Keratinocyte (primary cell): Measurements from ENCODE around the gene MXRA7. TPM values are rescaled to one million over a fixed set of nuclear protein-coding genes. Genes with fewer than 3 reads are reported as not detected.
"Not testable (repeated sequence)": the region's sequence is repeated elsewhere in the genome, so short reads cannot be mapped to it uniquely, and the experiment has no call there.

Experiments used
- DNase-seq: peaks from one replicate; pipeline ENCODE4 v3.0.0-alpha.2; 2011; ENCODE audit warnings: low read depth, missing footprints, low spot score
- FAIRE-seq: peaks from 2 replicates; lab custom pipeline; 2011; peaks lifted over from hg19 to GRCh38; lab: Jason Lieb, UNC
- H2AFZ ChIP-seq: 2 replicates; pipeline ENCODE4 v1.6.0; 2012; ENCODE audit warnings: low read length, control low read depth, inconsistent platforms; ENCODE audit not compliant: control insufficient read depth
- H3K27ac ChIP-seq: 2 replicates; pipeline ENCODE4 v1.5.1; 2011; ENCODE audit warnings: low read length; ENCODE audit not compliant: control insufficient read depth, insufficient read depth
- H3K27me3 ChIP-seq: 3 replicates; pipeline ENCODE4 v1.6.0; 2011; ENCODE audit warnings: low read length; ENCODE audit not compliant: control insufficient read depth, insufficient read depth; ENCODE audit errors: extremely low read depth
- H3K36me3 ChIP-seq, 2 experiments: 2 replicates in 1 of 2; 3 replicates in 1 of 2; pipeline ENCODE4 v1.5.1; 2011; ENCODE audit warnings: low read length in 2 of 2, mild to moderate bottlenecking in 1 of 2; ENCODE audit not compliant: control insufficient read depth in 2 of 2, insufficient read depth in 2 of 2; ENCODE audit errors: extremely low read depth in 1 of 2
- H3K4me1 ChIP-seq: 3 replicates; pipeline ENCODE4 v1.5.1; 2011; ENCODE audit warnings: low read length; ENCODE audit not compliant: control insufficient read depth, insufficient read depth; ENCODE audit errors: extremely low read depth
- H3K4me2 ChIP-seq: 3 replicates; pipeline ENCODE4 v1.6.0; 2011; ENCODE audit warnings: low read depth, low read length; ENCODE audit not compliant: control insufficient read depth, insufficient read depth; ENCODE audit errors: extremely low read depth
- H3K4me3 ChIP-seq, 3 experiments: fragments of 200-600 bp in 1 of 3; sonication (generic) in 1 of 3; 2 replicates in 2 of 3; 3 replicates in 1 of 3; pipeline ENCODE4 v1.5.1; 2011 to 2016; ENCODE audit warnings: low read length in 3 of 3, mild to moderate bottlenecking in 3 of 3, control low read depth in 2 of 3, inconsistent platforms in 1 of 3, low read depth in 1 of 3, mixed read lengths in 1 of 3, mixed run types in 1 of 3, moderate library complexity in 1 of 3; ENCODE audit not compliant: control insufficient read depth in 2 of 3, insufficient read depth in 2 of 3; ENCODE audit errors: extremely low read depth in 1 of 3
- H3K79me2 ChIP-seq: 2 replicates; pipeline ENCODE4 v1.6.0; 2012; ENCODE audit warnings: low read length; ENCODE audit not compliant: control insufficient read depth, insufficient read depth
- H3K9ac ChIP-seq: 3 replicates; pipeline ENCODE4 v1.6.0; 2011; ENCODE audit warnings: low read length; ENCODE audit not compliant: control insufficient read depth, insufficient read depth; ENCODE audit errors: extremely low read depth
- H3K9me1 ChIP-seq: 3 replicates; pipeline ENCODE4 v1.6.0; 2011; ENCODE audit warnings: low read length; ENCODE audit not compliant: control insufficient read depth, insufficient read depth; ENCODE audit errors: extremely low read depth
- H3K9me3 ChIP-seq: 2 replicates; pipeline ENCODE4 v1.5.1; 2012; ENCODE audit warnings: low read depth, low read length; ENCODE audit not compliant: control insufficient read depth
- H4K20me1 ChIP-seq: 3 replicates; pipeline ENCODE4 v1.6.0; 2011; ENCODE audit warnings: low read length; ENCODE audit not compliant: control insufficient read depth, insufficient read depth; ENCODE audit errors: extremely low read depth
- CTCF ChIP-seq, 3 experiments: IDR thresholded peaks in 1 of 3; conservative IDR thresholded peaks in 1 of 3; optimal IDR thresholded peaks in 1 of 3; 2 replicates in 2 of 3; 3 replicates in 1 of 3; pipeline versions ENCODE3 to v1.5.1; 2011; ENCODE audit warnings: low read length in 3 of 3, mild to moderate bottlenecking in 3 of 3, moderate library complexity in 2 of 3, control low read depth in 1 of 3, inconsistent platforms in 1 of 3; ENCODE audit not compliant: insufficient read depth in 2 of 3; ENCODE audit errors: extremely low read depth in 1 of 3
- EZH2 ChIP-seq: IDR thresholded peaks from one replicate; pipeline ENCODE4 v1.6.1; 2012; ENCODE audit warnings: inconsistent platforms, mild to moderate bottlenecking, low read length, moderate library complexity
- dilution Hi-C: fragments of 300-500 bp; cut with MboI; formaldehyde crosslinking; loops from one replicate; pipeline ENCODE4 v1.7.0; 2020; ENCODE audit warnings: low sequenced_read_pairs; ENCODE audit not compliant: extremely low pct_ligation_motif_present
- polyA plus RNA-seq, 5 experiments: library from polyadenylated mRNA; depleted of rRNA in 3 of 5; stranded (reverse) in 3 of 5; stranded (forward) in 1 of 5; unstranded in 1 of 5; fragments of >200 nt; gene quantifications; 1 replicate in 1 of 5; 2 replicates in 3 of 5; 3 replicates in 1 of 5; pipeline versions ENCODE4 v1.2.1 to v1.2.3, GENCODE V29; 2011 to 2012; ENCODE audit warnings: missing spikeins in 2 of 5, low read depth in 1 of 5, low replicate concordance in 1 of 5

Gene MXRA7
- polyA plus RNA-seq, 1 donor (not counting 4 experiments of a cell fraction or from before 2014, with no cell fraction given): 118 TPM

- no peak overlapping the region for H2AFZ ChIP-seq
- dilution Hi-C loops: no loop called here
- no peak for DNase-seq
- H3K9me1 ChIP-seq: no peaks in the 10 kb centered on the region
- H4K20me1 ChIP-seq: no peaks in the 10 kb centered on the region
- H3K9ac ChIP-seq: no peak overlapping the region
- H3K4me3 ChIP-seq: no peak overlapping the region
- H3K4me1 ChIP-seq: peaks cover 12% of the 10 kb centered on the region
- H3K4me2 ChIP-seq: no peak overlapping the region
- H3K36me3 ChIP-seq: no peaks in the 10 kb centered on the region
- no peaks in the 10 kb centered on the region for H3K9me3 ChIP-seq
- H3K27me3 ChIP-seq: no peaks in the 10 kb centered on the region
- FAIRE-seq: no peak
- no peak overlapping the region for H3K27ac ChIP-seq
- no peaks in the 10 kb centered on the region for H3K79me2 ChIP-seq
- TF ChIP-seq CTCF (optimal IDR thresholded peaks at IDR 0.05 in 1 of 3, IDR thresholded peaks at IDR 0.05 in 1 of 3, conservative IDR thresholded peaks at IDR 0.05 in 1 of 3; ENCODE audit: extremely low read depth in 1 of 3, insufficient read depth in 2 of 3, low read length in 3 of 3) (no peak), EZH2 (no peak)
Observed at GRCh38 chr17:76640550-76641380, 70.0 kb downstream of the MXRA7 start.

- Histone ChIP-seq H3K27me3 (no peaks in the 10 kb centered on the region), H3K79me2 (no peaks in the 10 kb centered on the region), H3K4me2 (no peak overlapping the region), H3K27ac (no peak overlapping the region), H3K4me1 (peaks cover 4% of the 10 kb centered on the region), H3K36me3 (no peaks in the 10 kb centered on the region), H2AFZ (no peak overlapping the region), H4K20me1 (no peaks in the 10 kb centered on the region), H3K9me3 (no peaks in the 10 kb centered on the region), H3K9me1 (no peaks in the 10 kb centered on the region), H3K9ac (no peak overlapping the region), H3K4me3 (no peak overlapping the region)
- FAIRE-seq (no peak), DNase-seq (no peak)
- dilution Hi-C loops: no loop called here
- TF ChIP-seq EZH2: no peak
- no peak for TF ChIP-seq CTCF (optimal IDR thresholded peaks at IDR 0.05 in 1 of 3, IDR thresholded peaks at IDR 0.05 in 1 of 3, conservative IDR thresholded peaks at IDR 0.05 in 1 of 3; ENCODE audit: extremely low read depth in 1 of 3, insufficient read depth in 2 of 3, low read length in 3 of 3)
Observed at GRCh38 chr17:76638263-76638662, 72.5 kb downstream of the MXRA7 start.

GRCh38 chr17:76636486-76637206 lies 74.1 kb downstream of the MXRA7 start:
- H3K36me3 ChIP-seq, H3K27me3 ChIP-seq, H3K27ac ChIP-seq, H3K4me1 ChIP-seq, H3K9ac ChIP-seq, H3K4me3 ChIP-seq, H2AFZ ChIP-seq, dilution Hi-C loops, H3K9me1 ChIP-seq, H4K20me1 ChIP-seq, H3K79me2 ChIP-seq, H3K9me3 ChIP-seq, FAIRE-seq, H3K4me2 ChIP-seq, DNase-seq: not testable (repeated sequence)
